Heart left ventricle (tissue), 13 donors: ENCODE data around the gene LCN1.
"Not testable (repeated sequence)": the region's sequence is repeated elsewhere in the genome, so short reads cannot be mapped to it uniquely, and the experiment has no call there.

ENCODE experiments used
- CTCF ChIP-seq, 12 donors: fragments of 200-600 bp; sonication (generic) in 4 of 12; IDR thresholded peaks; one replicate each; pipeline versions ENCODE4 v1.5.0 to v1.8.0; 2018 to 2022; ENCODE audit warnings: antibody characterized with exemption in 12 of 12, mild to moderate bottlenecking in 5 of 12
- POLR2A ChIP-seq, 2 donors: fragments of 450-650 bp; IDR thresholded peaks; one replicate each; pipeline ENCODE4 v1.6.1; 2017; ENCODE audit warnings: antibody characterized with exemption in 2 of 2, mild to moderate bottlenecking in 2 of 2, moderate library complexity in 2 of 2
- donor health status: ischemic (EF 13 %, LVEDD 7.1; RV severe dilation, severe dysfunction).
- donor health status: DM: no; HTN: yes; CAD: no.
- donor health status: DM: no; HTN: no; CAD: no.
- donor health status: ischemic (EF 25% LVEDD 6.9; RV normal size, moderate dysfunction).
- donor health status: ischemic (EF 25% LVEDD 5.7; RV mildly dilated, moderate dysfunction).
- donor health status: ischemic (EF 35%, LVEDD 5.7; RV mildly dilated, moderate dysfunction).
- donor health status: nonischemic (EF 11% LVEDD 7.7; RV severe dilation, severe dysfunction).
- donor health status: DM: yes; HTN: yes; CAD: no.
- donor health status: PGD.
- donor health status: ischemic (EF 29% LVEDD 5.4; RV normal size, mild dysfunction).
- donor health status: nonischemic (EF 23%, LVEDD 6.1; RV moderate dilation, normal function).

- not testable (repeated sequence) for TF ChIP-seq POLR2A, CTCF (IDR thresholded peaks at IDR 0.05)
These were observed 13.0 kb downstream of the LCN1 start for GRCh38 chr9:135534192-135534711.
